ENCODE measurements around the gene DYNLT5.
A peak's percentile ranks its signal among the peaks of the same experiment; 100 is the strongest.
"Not testable (repeated sequence)": the region's sequence is repeated elsewhere in the genome, so short reads cannot be mapped to it uniquely, and the experiment has no call there.

The DYNLT5 gene

GRCh38 chr1:66778266-66778665 lies 26.0 kb downstream of the DYNLT5 start:
- no peaks in the 10 kb centered on the region for H3K36me3 Mint-ChIP-seq (ENCODE audit: insufficient read depth)
- ATAC-seq (replicated peaks; ENCODE audit: extremely low read depth, poor library complexity, severe bottlenecking): no peak
- no peak overlapping the region for H3K27ac Mint-ChIP-seq (ENCODE audit: low read depth)
- H3K27me3 Mint-ChIP-seq: peaks cover 42% of the 10 kb centered on the region
- H3K4me3 Mint-ChIP-seq: no peak overlapping the region
- no peaks in the 10 kb centered on the region for H3K9me3 Mint-ChIP-seq
- no peaks in the 10 kb centered on the region for H3K4me1 Mint-ChIP-seq
- DNase-seq (ENCODE audit: low spot score in 2 of 2): no peak

GRCh38 chr1:66778969-66779368 lies 26.7 kb downstream of the DYNLT5 start:
- H3K4me3 Mint-ChIP-seq: no peak overlapping the region
- peaks cover 42% of the 10 kb centered on the region for H3K27me3 Mint-ChIP-seq
- H3K9me3 Mint-ChIP-seq: no peaks in the 10 kb centered on the region
- H3K27ac Mint-ChIP-seq (ENCODE audit: low read depth): no peak overlapping the region
- no peak for ATAC-seq (replicated peaks; ENCODE audit: extremely low read depth, poor library complexity, severe bottlenecking)
- DNase-seq (ENCODE audit: low spot score in 2 of 2): no peak
- no peaks in the 10 kb centered on the region for H3K4me1 Mint-ChIP-seq
- no peaks in the 10 kb centered on the region for H3K36me3 Mint-ChIP-seq (ENCODE audit: insufficient read depth)

DNA sequence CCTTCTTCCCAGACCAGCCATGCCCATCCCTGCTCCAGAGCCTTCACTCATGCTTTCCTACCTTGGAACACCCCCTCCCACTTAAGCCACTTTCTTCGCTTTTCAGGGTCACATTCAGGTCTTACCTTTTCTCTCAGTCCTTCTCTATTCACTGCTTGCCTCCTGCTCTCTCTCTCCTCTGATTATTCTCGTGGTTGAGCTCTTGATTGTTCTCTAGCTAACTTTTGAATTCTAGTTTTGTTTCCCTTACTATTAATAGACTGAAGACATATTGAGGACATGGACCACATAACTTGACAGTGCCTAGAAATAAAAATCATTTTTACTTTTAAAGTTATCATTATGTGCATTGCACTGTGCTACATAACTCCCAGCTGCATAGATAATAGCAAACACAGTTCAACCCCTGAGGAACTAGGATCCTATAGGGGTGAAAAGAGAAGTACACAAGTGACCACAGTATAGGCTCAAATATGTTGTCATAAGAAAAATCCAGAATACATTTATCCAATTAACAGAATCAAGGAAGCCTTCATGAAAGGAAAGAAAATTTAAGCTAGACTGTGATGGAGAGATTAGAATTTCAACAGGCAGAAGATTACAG lies 27.3 kb downstream of the DYNLT5 start:
- Mint-ChIP-seq H3K27ac (ENCODE audit: low read depth) (no peak overlapping the region), H3K4me3 (no peak overlapping the region), H3K4me1 (no peaks in the 10 kb centered on the region), H3K27me3 (peaks cover 42% of the 10 kb centered on the region), H3K9me3 (no peaks in the 10 kb centered on the region), H3K36me3 (ENCODE audit: insufficient read depth) (no peaks in the 10 kb centered on the region)
- DNase-seq (ENCODE audit: low spot score in 2 of 2) (no peak), ATAC-seq (replicated peaks; ENCODE audit: extremely low read depth, poor library complexity, severe bottlenecking) (no peak)

- H3K9me3 Mint-ChIP-seq; H3K27ac Mint-ChIP-seq (ENCODE audit: low read depth); H3K4me3 Mint-ChIP-seq; DNase-seq (ENCODE audit: low spot score in 2 of 2); H3K36me3 Mint-ChIP-seq (ENCODE audit: insufficient read depth); ATAC-seq (replicated peaks; ENCODE audit: extremely low read depth, poor library complexity, severe bottlenecking): not testable (repeated sequence)
- peaks cover 21% of the 10 kb centered on the region for H3K27me3 Mint-ChIP-seq
- H3K4me1 Mint-ChIP-seq: peaks cover 14% of the 10 kb centered on the region
Measured at GRCh38 chr1:66785800-66786199, 33.5 kb downstream of the DYNLT5 start.

- peaks cover 14% of the 10 kb centered on the region for H3K4me1 Mint-ChIP-seq
- no peak for DNase-seq (ENCODE audit: low spot score in 2 of 2)
- ATAC-seq (replicated peaks; ENCODE audit: extremely low read depth, poor library complexity, severe bottlenecking): no peak
- peaks cover 11% of the 10 kb centered on the region for H3K27me3 Mint-ChIP-seq
- no peak overlapping the region for H3K27ac Mint-ChIP-seq (ENCODE audit: low read depth)
- no peaks in the 10 kb centered on the region for H3K36me3 Mint-ChIP-seq (ENCODE audit: insufficient read depth)
- no peak overlapping the region for H3K4me3 Mint-ChIP-seq
- no peaks in the 10 kb centered on the region for H3K9me3 Mint-ChIP-seq
Measured at GRCh38 chr1:66787641-66788040, 35.4 kb downstream of the DYNLT5 start.

DNA sequence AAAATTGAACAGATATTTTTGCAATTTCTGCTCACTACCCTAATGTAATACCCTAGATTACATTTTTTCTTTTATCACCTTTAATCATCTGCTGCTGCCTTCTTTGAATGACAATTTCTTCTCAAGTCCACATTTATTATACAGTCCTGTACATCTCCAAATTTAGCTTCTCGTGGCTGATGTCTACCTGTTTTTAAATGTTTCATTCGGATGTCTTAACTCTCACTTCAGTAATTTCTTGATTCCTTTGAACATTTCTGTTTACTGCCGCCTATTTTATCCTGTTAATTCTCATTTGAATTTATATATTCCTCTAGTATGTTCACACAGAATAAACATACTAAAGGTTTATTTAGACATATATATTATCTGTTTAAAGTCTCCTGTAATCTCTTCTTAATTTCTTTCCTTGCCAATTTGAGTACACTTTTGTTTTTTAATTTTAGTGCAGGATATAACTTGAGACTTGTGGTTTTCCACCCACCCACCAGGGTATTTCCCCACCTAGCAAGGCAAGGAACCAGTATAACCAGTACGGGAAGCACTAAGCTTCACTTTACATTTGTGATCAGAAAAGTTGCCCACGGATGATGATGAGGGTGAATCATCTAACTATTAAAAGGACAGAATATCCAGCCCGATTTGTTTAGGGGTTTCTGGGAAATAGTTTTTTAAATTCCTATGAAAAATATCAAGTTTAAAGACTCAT lies 36.1 kb downstream of the DYNLT5 start:
- ATAC-seq (replicated peaks; ENCODE audit: extremely low read depth, poor library complexity, severe bottlenecking): peak; percentile 62
- no peak for DNase-seq (ENCODE audit: low spot score in 2 of 2)
- H3K4me1 Mint-ChIP-seq: peaks cover 14% of the 10 kb centered on the region

GRCh38 chr1:66791621-66792610 lies 39.7 kb downstream of the DYNLT5 start:
- no peak for DNase-seq (ENCODE audit: low spot score in 2 of 2)
- Mint-ChIP-seq H3K9me3 (no peaks in the 10 kb centered on the region), H3K36me3 (ENCODE audit: insufficient read depth) (no peaks in the 10 kb centered on the region), H3K27me3 (peaks cover 11% of the 10 kb centered on the region), H3K27ac (ENCODE audit: low read depth) (no peak overlapping the region), H3K4me1 (peaks cover 14% of the 10 kb centered on the region), H3K4me3 (no peak overlapping the region)
- ATAC-seq (replicated peaks; ENCODE audit: extremely low read depth, poor library complexity, severe bottlenecking): no peak

More for the DNA sequence above, 36.1 kb downstream of the DYNLT5 start:
- Mint-ChIP-seq H3K4me3 (peak overlapping the region; percentile 9), H3K9me3 (no peaks in the 10 kb centered on the region), H3K36me3 (ENCODE audit: insufficient read depth) (no peaks in the 10 kb centered on the region), H3K27ac (ENCODE audit: low read depth) (no peak overlapping the region), H3K27me3 (peaks cover 11% of the 10 kb centered on the region)

DNA sequence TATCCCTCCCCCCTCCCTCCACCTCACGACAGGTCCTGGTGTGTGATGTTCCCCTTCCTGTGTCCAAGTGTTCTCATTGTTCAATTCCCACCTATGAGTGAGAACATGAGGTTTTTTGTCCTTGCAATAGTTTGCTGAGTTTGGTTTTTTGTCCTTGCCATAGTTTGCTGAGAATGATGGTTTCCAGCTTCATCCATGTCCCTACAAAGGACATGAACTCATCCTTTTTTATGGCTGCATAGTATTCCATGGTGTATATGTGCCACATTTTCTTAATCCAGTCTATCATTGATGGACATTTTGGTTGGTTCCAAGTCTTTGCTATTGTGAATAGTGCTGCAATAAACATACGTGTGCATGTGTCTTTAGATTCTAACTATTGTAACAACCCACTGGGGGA lies 43.6 kb downstream of the DYNLT5 start:
- ATAC-seq (replicated peaks; ENCODE audit: extremely low read depth, poor library complexity, severe bottlenecking); H3K4me3 Mint-ChIP-seq; H3K4me1 Mint-ChIP-seq; H3K27ac Mint-ChIP-seq (ENCODE audit: low read depth); H3K36me3 Mint-ChIP-seq (ENCODE audit: insufficient read depth); DNase-seq (ENCODE audit: low spot score in 2 of 2); H3K9me3 Mint-ChIP-seq: not testable (repeated sequence)
- peaks cover 15% of the 10 kb centered on the region for H3K27me3 Mint-ChIP-seq

- no peaks in the 10 kb centered on the region for H3K9me3 Mint-ChIP-seq
- DNase-seq (ENCODE audit: low spot score in 2 of 2) (no peak), ATAC-seq (replicated peaks; ENCODE audit: extremely low read depth, poor library complexity, severe bottlenecking) (no peak)
- H3K36me3 Mint-ChIP-seq (ENCODE audit: insufficient read depth): no peaks in the 10 kb centered on the region
- H3K27ac Mint-ChIP-seq (ENCODE audit: low read depth): no peak overlapping the region
- no peak overlapping the region for H3K4me3 Mint-ChIP-seq
- no peaks in the 10 kb centered on the region for H3K4me1 Mint-ChIP-seq
- peaks cover 11% of the 10 kb centered on the region for H3K27me3 Mint-ChIP-seq
Measured at GRCh38 chr1:66809245-66809644, 57.0 kb downstream of the DYNLT5 start.

DNA sequence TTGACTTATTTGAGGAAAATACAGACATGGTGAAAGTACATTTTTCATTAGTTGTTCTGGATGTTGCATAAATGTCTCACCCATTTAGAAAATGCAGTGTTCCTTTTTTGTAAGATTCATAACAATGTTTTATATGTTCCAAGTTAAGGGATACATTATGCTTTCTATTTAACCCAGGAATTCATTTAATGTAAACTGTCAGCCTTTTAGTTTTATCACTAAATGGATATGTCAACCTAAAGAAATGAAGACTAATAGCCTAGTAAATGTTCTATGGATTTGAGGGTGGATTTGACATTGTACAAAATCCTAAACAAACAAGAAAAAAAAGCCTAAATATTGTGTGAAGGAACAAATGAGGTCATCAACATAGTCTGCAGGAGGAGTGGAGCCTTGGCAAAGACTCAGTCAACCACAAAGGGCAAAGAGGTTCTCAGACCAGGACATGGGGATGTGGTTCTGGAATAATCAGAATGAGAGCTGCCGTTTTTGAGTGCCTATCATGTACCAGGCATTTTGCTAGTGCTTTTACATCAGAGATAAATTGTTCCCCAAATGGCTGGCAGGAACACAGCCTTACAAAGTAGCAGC lies 57.6 kb downstream of the DYNLT5 start:
- H3K36me3 Mint-ChIP-seq (ENCODE audit: insufficient read depth): no peaks in the 10 kb centered on the region
- no peaks in the 10 kb centered on the region for H3K9me3 Mint-ChIP-seq
- ATAC-seq (replicated peaks; ENCODE audit: extremely low read depth, poor library complexity, severe bottlenecking): no peak
- no peak for DNase-seq (ENCODE audit: low spot score in 2 of 2)
- no peak overlapping the region for H3K4me3 Mint-ChIP-seq
- H3K27me3 Mint-ChIP-seq: peaks cover 5% of the 10 kb centered on the region
- no peak overlapping the region for H3K27ac Mint-ChIP-seq (ENCODE audit: low read depth)
- H3K4me1 Mint-ChIP-seq: no peaks in the 10 kb centered on the region

DNA sequence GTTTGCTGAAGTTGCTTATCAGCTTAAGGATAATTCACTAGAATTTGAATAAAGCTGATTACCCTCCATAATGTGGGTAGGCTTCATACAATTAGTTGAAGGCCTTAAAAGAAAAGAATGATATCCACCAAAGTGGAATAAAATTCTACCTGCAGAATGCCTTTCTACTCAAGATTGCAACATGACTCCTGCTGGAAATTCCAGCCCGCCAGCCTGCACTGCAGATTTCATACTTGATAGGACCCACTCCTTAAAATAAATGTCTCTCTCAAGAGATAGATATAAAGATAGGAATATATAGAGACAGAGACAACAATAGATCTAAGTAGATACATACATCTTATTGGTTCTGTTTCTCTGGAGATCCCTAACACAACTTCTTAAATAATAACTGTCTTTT lies 72.5 kb downstream of the DYNLT5 start:
- no peaks in the 10 kb centered on the region for H3K9me3 Mint-ChIP-seq
- no peak for DNase-seq (ENCODE audit: low spot score in 2 of 2)
- no peaks in the 10 kb centered on the region for H3K4me1 Mint-ChIP-seq
- no peak overlapping the region for H3K4me3 Mint-ChIP-seq
- H3K27me3 Mint-ChIP-seq: peaks cover 9% of the 10 kb centered on the region
- no peak overlapping the region for H3K27ac Mint-ChIP-seq (ENCODE audit: low read depth)
- no peaks in the 10 kb centered on the region for H3K36me3 Mint-ChIP-seq (ENCODE audit: insufficient read depth)
- no peak for ATAC-seq (replicated peaks; ENCODE audit: extremely low read depth, poor library complexity, severe bottlenecking)

All from central memory CD8-positive, alpha-beta T cell (primary cell).